Activated naive CD4-positive, alpha-beta T cell treated with anti-CD3 and anti-CD28 coated beads, Interleukin-2, amount 50 U/mL, for 24 hours (primary cell): Measurements from ENCODE around the gene TMC2.
"Not testable (repeated sequence)": the region's sequence is repeated elsewhere in the genome, so short reads cannot be mapped to it uniquely, and the experiment has no call there.

Experiments
- H3K27ac Mint-ChIP-seq: one replicate; pipeline ENCODE4 v1.8.0; 2021; ENCODE audit warnings: mild to moderate bottlenecking, mixed read lengths
- H3K27me3 Mint-ChIP-seq: one replicate; pipeline ENCODE4 v1.8.0; 2021; ENCODE audit warnings: mixed read lengths
- H3K36me3 Mint-ChIP-seq: one replicate; pipeline ENCODE4 v1.8.0; 2021; ENCODE audit warnings: mixed read lengths
- H3K4me1 Mint-ChIP-seq: one replicate; pipeline ENCODE4 v1.8.0; 2021; ENCODE audit warnings: mixed read lengths
- H3K4me3 Mint-ChIP-seq: one replicate; pipeline ENCODE4 v1.8.0; 2021; ENCODE audit warnings: mild to moderate bottlenecking, mixed read lengths
- H3K9me3 Mint-ChIP-seq: one replicate; pipeline ENCODE4 v1.8.0; 2021; ENCODE audit warnings: mixed read lengths

TMC2 gene

DNA sequence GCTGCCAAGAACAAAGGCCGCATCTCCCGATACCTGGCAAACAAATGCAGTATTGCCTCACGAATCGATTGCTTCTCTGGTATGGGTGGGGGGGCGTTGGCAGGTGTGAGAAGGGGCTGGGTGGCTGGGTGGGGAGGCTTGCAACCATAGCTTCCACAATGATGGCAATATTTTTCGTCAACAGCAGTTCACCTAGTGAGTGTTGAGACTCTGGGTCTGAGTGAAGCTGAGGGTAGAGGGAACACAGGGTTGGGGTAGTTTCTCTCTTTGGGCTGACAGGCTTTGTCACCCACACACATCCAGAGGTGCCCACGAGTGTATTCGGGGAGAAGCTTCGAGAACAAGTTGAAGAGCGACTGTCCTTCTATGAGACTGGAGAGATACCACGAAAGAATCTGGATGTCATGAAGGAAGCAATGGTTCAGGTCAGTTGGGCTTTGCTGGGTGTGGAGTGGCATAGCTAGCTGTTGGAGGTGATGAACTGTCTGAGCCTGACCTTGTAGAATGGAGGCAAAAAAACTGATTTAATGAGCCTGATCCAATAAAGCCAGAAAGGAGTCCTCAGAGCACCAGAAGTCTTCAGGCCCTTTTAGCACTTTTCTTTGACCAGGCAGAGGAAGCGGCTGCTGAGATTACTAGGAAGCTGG, 120.2 kb downstream of the TMC2 start:
- H3K4me3 Mint-ChIP-seq = peak overlapping the region; percentile 89
- H3K27me3 Mint-ChIP-seq = no peaks in the 10 kb centered on the region
- peaks cover 38% of the 10 kb centered on the region for H3K4me1 Mint-ChIP-seq
- peak overlapping the region; percentile 81 for H3K27ac Mint-ChIP-seq
- no peaks in the 10 kb centered on the region for H3K9me3 Mint-ChIP-seq
- peaks cover 32% of the 10 kb centered on the region for H3K36me3 Mint-ChIP-seq

DNA sequence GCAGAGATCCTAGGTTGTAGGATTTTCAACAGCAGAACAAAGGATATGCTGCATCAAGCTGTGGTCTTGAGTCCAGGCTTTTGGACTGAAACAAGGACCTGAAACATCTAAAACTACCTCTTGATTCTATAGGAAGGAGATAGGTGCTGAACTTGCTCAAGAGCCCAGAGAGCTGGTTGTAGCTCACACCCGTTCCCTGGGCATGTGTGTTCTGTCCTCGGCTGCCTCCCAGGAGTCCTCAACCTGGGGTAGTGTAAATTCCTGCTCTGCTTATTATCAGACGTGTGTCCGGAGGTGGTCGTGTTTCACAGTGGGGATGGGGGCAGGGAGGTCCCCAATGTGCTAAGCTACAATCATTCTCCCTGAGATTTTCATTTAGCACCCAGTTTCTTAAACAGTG, 120.9 kb downstream of the TMC2 start:
- H3K27me3 Mint-ChIP-seq = no peaks in the 10 kb centered on the region
- peaks cover 45% of the 10 kb centered on the region for H3K4me1 Mint-ChIP-seq
- H3K4me3 Mint-ChIP-seq = peak overlapping the region; percentile 89
- peak overlapping the region; percentile 81 for H3K27ac Mint-ChIP-seq
- H3K36me3 Mint-ChIP-seq = peaks cover 37% of the 10 kb centered on the region
- H3K9me3 Mint-ChIP-seq = no peaks in the 10 kb centered on the region

DNA sequence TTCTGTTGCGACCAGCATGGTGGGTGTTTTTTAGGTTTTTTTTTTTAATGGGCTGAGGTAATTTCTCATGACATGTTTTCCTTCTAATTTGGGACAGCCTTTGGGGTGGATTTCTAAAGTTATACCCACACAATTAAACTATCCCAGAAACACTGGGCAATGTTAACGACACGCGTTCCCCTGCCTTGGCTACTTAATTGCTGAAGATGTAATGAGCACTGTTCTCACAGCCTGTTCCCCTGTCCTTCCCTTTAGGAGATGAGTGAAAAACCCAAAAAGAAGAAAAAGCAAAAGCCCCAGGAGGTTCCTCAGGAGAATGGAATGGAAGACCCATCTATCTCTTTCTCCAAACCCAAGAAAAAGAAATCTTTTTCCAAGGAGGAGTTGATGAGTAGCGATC, 121.3 kb downstream of the TMC2 start:
- no peaks in the 10 kb centered on the region for H3K9me3 Mint-ChIP-seq
- peak overlapping the region; percentile 81 for H3K27ac Mint-ChIP-seq
- no peaks in the 10 kb centered on the region for H3K27me3 Mint-ChIP-seq
- peaks cover 38% of the 10 kb centered on the region for H3K36me3 Mint-ChIP-seq
- H3K4me1 Mint-ChIP-seq = peaks cover 47% of the 10 kb centered on the region
- peak overlapping the region; percentile 37 for H3K4me3 Mint-ChIP-seq

- Mint-ChIP-seq H3K4me3 (peak overlapping the region; percentile 9), H3K27me3 (no peaks in the 10 kb centered on the region), H3K9me3 (no peaks in the 10 kb centered on the region), H3K27ac (peak overlapping the region; percentile 63), H3K4me1 (peaks cover 50% of the 10 kb centered on the region), H3K36me3 (peaks cover 34% of the 10 kb centered on the region)
Observed at GRCh38 chr20:2658414-2659354, 122.3 kb downstream of the TMC2 start.

GRCh38 chr20:2659547-2659946, 123.2 kb downstream of the TMC2 start:
- Mint-ChIP-seq H3K27me3 (no peaks in the 10 kb centered on the region), H3K4me1 (peaks cover 51% of the 10 kb centered on the region), H3K4me3 (no peak overlapping the region), H3K36me3 (peaks cover 31% of the 10 kb centered on the region), H3K9me3 (no peaks in the 10 kb centered on the region), H3K27ac (no peak overlapping the region)

GRCh38 chr20:2663364-2663886, 127.1 kb downstream of the TMC2 start:
- Mint-ChIP-seq H3K36me3 (peaks cover 17% of the 10 kb centered on the region), H3K27ac (peak overlapping the region; percentile 62), H3K4me3 (peak overlapping the region; percentile 90), H3K9me3 (no peaks in the 10 kb centered on the region), H3K27me3 (no peaks in the 10 kb centered on the region), H3K4me1 (peaks cover 25% of the 10 kb centered on the region)

- H3K27ac Mint-ChIP-seq = peak within 1 kb of the TSS; percentile 95
- peaks cover 10% of the 10 kb centered on the region for H3K36me3 Mint-ChIP-seq
- peak within 1 kb of the TSS; percentile 90 for H3K4me3 Mint-ChIP-seq
- peaks cover 19% of the 10 kb centered on the region for H3K4me1 Mint-ChIP-seq
- H3K27me3 Mint-ChIP-seq = no peaks in the 10 kb centered on the region
- no peaks in the 10 kb centered on the region for H3K9me3 Mint-ChIP-seq
Observed at GRCh38 chr20:2663887-2664719, 127.7 kb downstream of the TMC2 start, which contains the start of gene IDH3B. Gene IDH3B (minus strand): TSS chr20:2664216. CDS start chr20:2664188, 28 bp downstream.

GRCh38 chr20:2671977-2672376, 135.6 kb downstream of the TMC2 start:
- Mint-ChIP-seq H3K27ac (no peak overlapping the region), H3K4me1 (no peaks in the 10 kb centered on the region), H3K36me3 (no peaks in the 10 kb centered on the region), H3K4me3 (no peak overlapping the region), H3K27me3 (no peaks in the 10 kb centered on the region), H3K9me3 (no peaks in the 10 kb centered on the region)

DNA sequence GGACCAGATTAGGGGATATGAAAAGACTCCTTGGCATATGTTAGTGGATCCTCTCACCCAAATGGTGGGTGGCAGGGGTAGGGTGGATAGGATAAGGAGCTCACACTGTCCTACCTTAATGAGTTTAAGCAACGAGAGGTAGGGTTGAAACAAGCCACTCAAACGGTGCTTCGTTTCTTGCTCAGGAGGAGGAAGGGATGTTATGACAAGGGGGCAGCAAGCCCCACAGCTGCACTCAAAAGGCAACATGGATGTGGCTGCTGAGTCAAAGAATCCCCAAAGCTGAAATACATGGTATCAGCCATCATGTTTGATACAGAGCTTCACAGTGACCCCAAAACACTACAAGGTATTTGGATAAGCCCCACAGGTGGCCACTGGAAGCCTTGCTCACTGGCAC, 136.1 kb downstream of the TMC2 start:
- no peaks in the 10 kb centered on the region for H3K36me3 Mint-ChIP-seq
- H3K27me3 Mint-ChIP-seq = no peaks in the 10 kb centered on the region
- no peaks in the 10 kb centered on the region for H3K4me1 Mint-ChIP-seq
- H3K27ac Mint-ChIP-seq = no peak overlapping the region
- no peak overlapping the region for H3K4me3 Mint-ChIP-seq
- H3K9me3 Mint-ChIP-seq = no peaks in the 10 kb centered on the region

DNA sequence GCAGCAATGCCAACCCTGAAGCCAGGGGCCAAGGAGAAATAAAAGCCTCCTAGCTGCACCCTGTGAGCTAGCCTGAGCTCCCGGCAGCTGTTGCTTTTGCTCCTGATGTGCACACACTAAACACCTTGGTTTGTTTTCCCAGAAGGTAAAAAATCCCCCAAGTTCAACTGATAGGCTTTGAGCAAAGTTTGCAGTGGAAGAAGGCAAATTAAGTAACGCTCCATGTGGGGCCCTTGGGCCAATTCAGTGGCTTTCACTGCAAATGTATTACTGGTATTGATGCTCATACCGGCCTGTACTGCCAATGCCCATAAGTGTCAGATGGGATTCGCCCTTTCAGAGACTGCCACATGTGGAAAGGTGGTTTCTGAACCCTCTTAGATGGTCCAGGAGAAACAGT, 137.1 kb downstream of the TMC2 start:
- Mint-ChIP-seq H3K9me3 (no peaks in the 10 kb centered on the region), H3K4me3 (no peak overlapping the region), H3K4me1 (no peaks in the 10 kb centered on the region), H3K27ac (no peak overlapping the region), H3K27me3 (no peaks in the 10 kb centered on the region), H3K36me3 (no peaks in the 10 kb centered on the region)

DNA sequence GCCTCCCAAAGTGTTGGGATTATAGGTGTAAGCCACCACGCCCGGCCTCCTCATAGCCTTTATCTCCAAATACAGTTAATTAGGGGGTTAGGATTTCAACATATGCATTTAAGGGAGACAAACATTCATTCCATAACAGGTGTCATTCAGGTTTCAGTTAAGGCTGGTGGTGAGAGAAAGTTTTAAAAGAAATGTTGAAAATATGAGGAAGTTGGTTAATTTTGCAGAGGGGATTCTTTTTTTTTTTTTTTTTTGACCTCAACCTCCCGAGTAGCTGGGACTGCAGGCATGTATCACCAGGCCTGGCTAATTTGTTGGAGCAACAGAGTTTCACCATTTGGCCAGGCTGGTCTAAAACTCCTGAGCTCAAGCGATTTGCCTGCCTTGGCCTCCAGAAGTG, 143.7 kb downstream of the TMC2 start:
- no peak overlapping the region for H3K4me3 Mint-ChIP-seq
- H3K27ac Mint-ChIP-seq = no peak overlapping the region
- peaks cover 4% of the 10 kb centered on the region for H3K27me3 Mint-ChIP-seq
- no peaks in the 10 kb centered on the region for H3K9me3 Mint-ChIP-seq
- no peaks in the 10 kb centered on the region for H3K4me1 Mint-ChIP-seq
- H3K36me3 Mint-ChIP-seq = no peaks in the 10 kb centered on the region

GRCh38 chr20:2682040-2682439, 145.7 kb downstream of the TMC2 start:
- not testable (repeated sequence) for H3K27me3 Mint-ChIP-seq, H3K27ac Mint-ChIP-seq, H3K36me3 Mint-ChIP-seq, H3K4me3 Mint-ChIP-seq, H3K4me1 Mint-ChIP-seq, H3K9me3 Mint-ChIP-seq

- H3K27ac Mint-ChIP-seq = not testable (repeated sequence)
Observed at GRCh38 chr20:2684817-2685216, 148.4 kb downstream of the TMC2 start.

DNA sequence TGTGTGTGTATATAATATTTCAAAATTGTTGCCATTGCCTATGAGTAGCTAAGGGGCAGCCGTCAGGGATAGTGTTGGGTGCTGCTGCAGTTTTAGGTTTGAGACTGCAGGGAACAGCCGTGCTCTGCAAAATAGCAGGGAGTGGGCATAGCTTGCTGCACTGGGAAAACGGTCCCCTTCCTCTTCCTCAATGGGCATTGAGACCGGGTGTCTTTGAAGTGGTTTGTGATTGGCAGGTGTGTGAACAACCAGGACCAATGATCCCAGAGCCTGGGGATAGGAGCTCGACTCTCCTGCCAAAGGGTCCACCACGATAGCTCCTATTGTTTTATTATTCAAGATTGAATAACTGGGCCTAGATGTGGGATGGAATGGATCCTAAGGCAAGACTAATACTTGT, 151.1 kb downstream of the TMC2 start:
- Mint-ChIP-seq H3K4me1 (peaks cover 28% of the 10 kb centered on the region), H3K27ac (no peak overlapping the region), H3K4me3 (peak overlapping the region; percentile 33), H3K27me3 (peaks cover 3% of the 10 kb centered on the region), H3K9me3 (no peaks in the 10 kb centered on the region), H3K36me3 (no peaks in the 10 kb centered on the region)

More at GRCh38 chr20:2684817-2685216, 148.4 kb downstream of the TMC2 start:
- H3K9me3 Mint-ChIP-seq, H3K27me3 Mint-ChIP-seq, H3K4me3 Mint-ChIP-seq, H3K36me3 Mint-ChIP-seq: not testable (repeated sequence)
- peaks cover 14% of the 10 kb centered on the region for H3K4me1 Mint-ChIP-seq

DNA sequence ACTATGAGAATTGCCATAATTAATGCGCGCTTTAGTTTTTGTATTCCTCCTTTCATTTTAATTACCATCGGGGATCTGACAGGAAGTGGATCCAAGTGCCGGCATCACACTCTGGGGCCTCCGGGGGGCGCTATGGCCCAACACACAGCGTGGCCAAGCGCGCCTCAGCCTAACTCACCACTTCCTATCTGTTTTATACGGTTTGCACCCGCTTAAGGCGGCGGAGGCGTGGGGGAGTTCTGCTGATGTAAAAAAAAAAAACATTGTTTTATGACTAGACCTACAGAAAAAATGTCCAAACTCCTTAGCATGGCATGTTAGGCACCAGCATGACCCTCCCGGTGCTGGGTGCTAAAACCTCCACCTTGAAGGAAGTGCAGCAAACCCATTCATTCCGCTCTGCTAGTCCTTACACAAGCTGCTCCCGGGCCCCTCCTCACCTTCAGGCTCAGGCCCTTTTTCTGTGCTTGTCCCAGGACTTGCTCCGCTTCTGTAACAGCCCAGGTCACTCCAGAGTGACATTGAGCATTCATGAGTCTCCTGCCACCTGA, 151.7 kb downstream of the TMC2 start:
- Mint-ChIP-seq H3K4me3 (peak overlapping the region; percentile 33), H3K27ac (peak overlapping the region; percentile 18), H3K36me3 (no peaks in the 10 kb centered on the region), H3K4me1 (peaks cover 28% of the 10 kb centered on the region), H3K9me3 (no peaks in the 10 kb centered on the region), H3K27me3 (peaks cover 3% of the 10 kb centered on the region)
